Fibroblast of lung (primary cell): ENCODE results near the gene ALDOA.

ENCODE experiments used
- EZH2 ChIP-seq: IDR thresholded peaks from 2 replicates; pipeline ENCODE4 v1.5.1; 2012; ENCODE audit warnings: low read length, control low read depth, mild to moderate bottlenecking; ENCODE audit errors: missing control alignments
- TF ChIP-seq, protein P1 (sequence below), 2 donors: IDR thresholded peaks in 1 of 2; conservative IDR thresholded peaks in 1 of 2; 1 replicate in 1 of 2; 2 replicates in 1 of 2; pipeline ENCODE4 v1.5.1; 2011 to 2012; ENCODE audit warnings: low read length in 2 of 2, control low read depth in 1 of 2, inconsistent platforms in 1 of 2, low read depth in 1 of 2, mild to moderate bottlenecking in 1 of 2

DNA sequence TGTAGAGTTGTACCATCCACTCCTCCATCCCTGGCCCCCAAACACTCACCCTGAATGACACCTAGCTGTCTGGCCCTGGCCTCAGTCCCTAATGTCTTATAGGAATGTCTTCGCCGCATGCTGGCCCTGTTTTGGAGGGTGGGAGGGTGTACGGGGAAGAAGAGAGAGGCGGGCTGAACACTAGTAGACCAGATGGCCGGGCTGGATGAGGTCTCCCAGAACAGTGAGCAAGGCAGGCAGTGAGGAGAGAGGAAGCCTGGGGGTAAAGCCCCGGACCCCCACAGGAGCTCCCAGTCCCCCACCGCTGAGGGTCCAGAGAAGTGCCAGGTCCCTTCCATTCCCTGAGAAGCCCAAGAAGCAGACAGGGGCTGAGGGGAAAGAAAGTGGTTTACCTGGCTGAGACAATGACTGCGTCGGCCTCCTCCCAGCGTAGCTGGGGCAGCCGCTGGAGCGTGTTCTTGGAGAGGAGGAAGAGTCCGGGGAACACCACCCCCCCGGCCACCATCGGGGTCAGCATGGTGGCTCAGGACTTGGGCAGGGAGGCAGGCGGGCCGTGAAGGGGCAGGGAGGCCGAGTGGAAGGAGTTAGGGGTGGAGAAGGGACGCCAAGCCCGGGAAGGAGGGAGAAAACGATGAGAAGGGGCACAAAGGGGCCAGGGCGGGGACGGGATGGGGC, 35.4 kb upstream of the ALDOA start:
- TF ChIP-seq, protein P1, sequence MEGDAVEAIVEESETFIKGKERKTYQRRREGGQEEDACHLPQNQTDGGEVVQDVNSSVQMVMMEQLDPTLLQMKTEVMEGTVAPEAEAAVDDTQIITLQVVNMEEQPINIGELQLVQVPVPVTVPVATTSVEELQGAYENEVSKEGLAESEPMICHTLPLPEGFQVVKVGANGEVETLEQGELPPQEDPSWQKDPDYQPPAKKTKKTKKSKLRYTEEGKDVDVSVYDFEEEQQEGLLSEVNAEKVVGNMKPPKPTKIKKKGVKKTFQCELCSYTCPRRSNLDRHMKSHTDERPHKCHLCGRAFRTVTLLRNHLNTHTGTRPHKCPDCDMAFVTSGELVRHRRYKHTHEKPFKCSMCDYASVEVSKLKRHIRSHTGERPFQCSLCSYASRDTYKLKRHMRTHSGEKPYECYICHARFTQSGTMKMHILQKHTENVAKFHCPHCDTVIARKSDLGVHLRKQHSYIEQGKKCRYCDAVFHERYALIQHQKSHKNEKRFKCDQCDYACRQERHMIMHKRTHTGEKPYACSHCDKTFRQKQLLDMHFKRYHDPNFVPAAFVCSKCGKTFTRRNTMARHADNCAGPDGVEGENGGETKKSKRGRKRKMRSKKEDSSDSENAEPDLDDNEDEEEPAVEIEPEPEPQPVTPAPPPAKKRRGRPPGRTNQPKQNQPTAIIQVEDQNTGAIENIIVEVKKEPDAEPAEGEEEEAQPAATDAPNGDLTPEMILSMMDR (conservative IDR thresholded peaks at IDR 0.05 in 1 of 2, IDR thresholded peaks at IDR 0.05 in 1 of 2; ENCODE audit: low read depth in 1 of 2, low read length in 2 of 2) = no peak
- peak; percentile 48 for TF ChIP-seq EZH2
